H9 (cell line): ENCODE measurements around the gene STAC. TPM values are rescaled to one million over a fixed set of nuclear protein-coding genes. Genes with fewer than 3 reads are reported as not detected.

Experiments used
- DNase-seq: peaks from one replicate; pipeline ENCODE4 v3.0.0-alpha.2; 2017
- H2AFZ ChIP-seq: one replicate; pipeline ENCODE4 v1.6.1; 2013; ENCODE audit warnings: mild to moderate bottlenecking, low read length, control low read depth, moderate library complexity
- H2AK5ac ChIP-seq: 2 replicates; pipeline ENCODE4 v1.6.1; 2013; ENCODE audit warnings: low read length, control low read depth, mixed read lengths; ENCODE audit not compliant: insufficient read length
- H2BK120ac ChIP-seq: one replicate; pipeline ENCODE4 v1.6.1; 2013; ENCODE audit warnings: low read depth, mild to moderate bottlenecking, low read length, control low read depth, inconsistent platforms; ENCODE audit not compliant: poor library complexity, severe bottlenecking
- H2BK12ac ChIP-seq: 2 replicates; pipeline ENCODE4 v1.6.1; 2013; ENCODE audit warnings: low read length, control low read depth, mixed read lengths, low read depth; ENCODE audit not compliant: insufficient read length
- H2BK15ac ChIP-seq: 2 replicates; pipeline ENCODE4 v1.6.1; 2013; ENCODE audit warnings: low read depth, low read length, control low read depth
- H2BK20ac ChIP-seq: one replicate; pipeline ENCODE4 v1.6.1; 2013; ENCODE audit warnings: low read depth, mild to moderate bottlenecking, low read length, control low read depth, inconsistent platforms; ENCODE audit not compliant: poor library complexity, severe bottlenecking
- H2BK5ac ChIP-seq: 2 replicates; pipeline ENCODE4 v1.6.1; 2013; ENCODE audit warnings: low read length, control low read depth, mixed read lengths; ENCODE audit not compliant: insufficient read length
- H3K14ac ChIP-seq: 2 replicates; pipeline ENCODE4 v1.6.1; 2013; ENCODE audit warnings: low read length, control low read depth; ENCODE audit not compliant: insufficient read depth
- H3K18ac ChIP-seq: 2 replicates; pipeline ENCODE4 v1.6.1; 2013; ENCODE audit warnings: low read depth, mild to moderate bottlenecking, mixed read lengths, low read length, control low read depth; ENCODE audit not compliant: insufficient read length
- H3K23ac ChIP-seq: 2 replicates; pipeline ENCODE4 v1.6.1; 2013; ENCODE audit warnings: low read length, control low read depth, mixed read lengths, low read depth; ENCODE audit not compliant: insufficient read length
- H3K23me2 ChIP-seq: 2 replicates; pipeline ENCODE4 v1.6.1; 2013; ENCODE audit warnings: low read depth, mild to moderate bottlenecking, mixed read lengths, low read length, control low read depth; ENCODE audit not compliant: insufficient read length, poor library complexity, severe bottlenecking
- H3K27ac ChIP-seq: 2 replicates; pipeline ENCODE4 v1.5.1; 2013; ENCODE audit warnings: low read length, control low read depth, mixed read lengths, low read depth; ENCODE audit not compliant: insufficient read length
- H3K27me3 ChIP-seq: 2 replicates; pipeline ENCODE4 v1.6.1; 2013; ENCODE audit warnings: low read length, control low read depth, inconsistent platforms; ENCODE audit not compliant: insufficient read depth
- H3K4ac ChIP-seq: 2 replicates; pipeline ENCODE4 v1.6.1; 2013; ENCODE audit warnings: low read depth, mild to moderate bottlenecking, control low read depth, inconsistent platforms, low read length, moderate library complexity
- H3K4me1 ChIP-seq: 2 replicates; pipeline ENCODE4 v1.6.1; 2013; ENCODE audit warnings: low read length, control low read depth, inconsistent platforms; ENCODE audit not compliant: insufficient read depth
- H3K4me2 ChIP-seq: 2 replicates; pipeline ENCODE4 v1.6.1; 2013; ENCODE audit warnings: low read length, control low read depth, mixed read lengths; ENCODE audit not compliant: insufficient read length, insufficient read depth
- H3K56ac ChIP-seq: 2 replicates; pipeline ENCODE4 v1.6.1; 2013; ENCODE audit warnings: low read depth, mild to moderate bottlenecking, mixed read lengths, low read length, control low read depth; ENCODE audit not compliant: insufficient read length
- H3K79me1 ChIP-seq: 2 replicates; pipeline ENCODE4 v1.6.1; 2013; ENCODE audit warnings: low read depth, mild to moderate bottlenecking, moderate library complexity, low read length, control low read depth, inconsistent platforms; ENCODE audit not compliant: insufficient read depth, poor library complexity, severe bottlenecking
- H3K79me2 ChIP-seq: 2 replicates; pipeline ENCODE4 v1.6.1; 2013; ENCODE audit warnings: low read length, control low read depth, inconsistent platforms; ENCODE audit not compliant: insufficient read depth
- H3K9ac ChIP-seq: 2 replicates; pipeline ENCODE4 v1.6.1; 2013; ENCODE audit warnings: low read length, control low read depth, mixed read lengths; ENCODE audit not compliant: insufficient read length; ENCODE audit errors: extremely low read depth
- H3K9me3 ChIP-seq: one replicate; pipeline ENCODE4 v1.6.1; 2013; ENCODE audit warnings: low read depth, low read length, inconsistent platforms; ENCODE audit not compliant: control insufficient read depth
- H3T11ph ChIP-seq: one replicate; pipeline ENCODE4 v1.6.1; 2013; ENCODE audit warnings: mild to moderate bottlenecking, low read length, control low read depth, inconsistent platforms
- H4K20me1 ChIP-seq: one replicate; pipeline ENCODE4 v1.6.1; 2013; ENCODE audit not compliant: control insufficient read depth, insufficient read length, insufficient read depth
- H4K5ac ChIP-seq: 2 replicates; pipeline ENCODE4 v1.6.1; 2013; ENCODE audit warnings: low read depth, mild to moderate bottlenecking, mixed read lengths, low read length, control low read depth; ENCODE audit not compliant: insufficient read length
- H4K8ac ChIP-seq: replicated peaks from 2 replicates; pipeline ENCODE4 v1.6.1; 2013; ENCODE audit warnings: low read length, control low read depth, mixed read lengths, low read depth; ENCODE audit not compliant: insufficient read length
- H4K91ac ChIP-seq: 2 replicates; pipeline ENCODE4 v1.6.1; 2013; ENCODE audit warnings: low read depth, mild to moderate bottlenecking, moderate library complexity, mixed read lengths, low read length, control low read depth; ENCODE audit not compliant: insufficient read length
- H3K27ac Mint-ChIP-seq, 3 experiments: 2 replicates in 2 of 3; 3 replicates in 1 of 3; pipeline ENCODE4 v1.8.0; 2020 to 2021; ENCODE audit warnings: mixed read lengths in 3 of 3, mild to moderate bottlenecking in 1 of 3, moderate library complexity in 1 of 3
- H3K27me3 Mint-ChIP-seq: 2 replicates; pipeline ENCODE4 v1.8.0; 2021; ENCODE audit warnings: low read depth, mild to moderate bottlenecking, moderate library complexity, mixed read lengths
- H3K36me3 Mint-ChIP-seq, 3 experiments: 2 replicates in 2 of 3; 3 replicates in 1 of 3; pipeline ENCODE4 v1.8.0; 2020 to 2021; ENCODE audit warnings: low read depth in 3 of 3, mixed read lengths in 3 of 3; ENCODE audit not compliant: insufficient read depth in 1 of 3
- H3K4me1 Mint-ChIP-seq, 2 experiments: 2 replicates each; pipeline ENCODE4 v1.8.0; 2020; ENCODE audit warnings: mixed read lengths in 2 of 2
- H3K4me3 Mint-ChIP-seq, 2 experiments: 2 replicates in 1 of 2; 3 replicates in 1 of 2; pipeline ENCODE4 v1.8.0; 2020 to 2021; ENCODE audit warnings: mild to moderate bottlenecking in 2 of 2, mixed read lengths in 2 of 2, moderate library complexity in 1 of 2
- H3K9me3 Mint-ChIP-seq, 2 experiments: 2 replicates in 1 of 2; 3 replicates in 1 of 2; pipeline ENCODE4 v1.8.0; 2020; ENCODE audit warnings: mild to moderate bottlenecking in 2 of 2, mixed read lengths in 2 of 2, moderate library complexity in 1 of 2
- CTCF ChIP-seq: fragments of 200-600 bp; sonication (generic); conservative IDR thresholded peaks from 3 replicates; pipeline ENCODE4 v1.8.0; 2021; ENCODE audit warnings: antibody characterized with exemption, mild to moderate bottlenecking
- total RNA-seq: library from RNA; stranded (reverse); gene quantifications from 2 replicates; pipeline ENCODE4 v1.2.1, GENCODE V29; 2021

Gene STAC
- total RNA-seq, 1 experiment from 2014 or later = 3.0 TPM

- H2BK15ac ChIP-seq = no peak overlapping the region
- H3K9ac ChIP-seq = no peak overlapping the region
- H3K9me3 ChIP-seq = no peaks in the 10 kb centered on the region
- no peak overlapping the region for H3K4ac ChIP-seq
- H3K27ac ChIP-seq = no peak overlapping the region
- DNase-seq = no peak
- H4K20me1 ChIP-seq = no peaks in the 10 kb centered on the region
- no peak overlapping the region for H4K5ac ChIP-seq
- H3K4me2 ChIP-seq = no peak overlapping the region
- no peak overlapping the region for H2BK20ac ChIP-seq
- no peaks in the 10 kb centered on the region for H3K23me2 ChIP-seq
- H3T11ph ChIP-seq = no peak overlapping the region
- 0 out of 2 replicates have a peak, but pooled peaks cover 2% of the 10 kb centered on the region for H3K79me2 ChIP-seq
- H3K4me1 ChIP-seq = no peaks in the 10 kb centered on the region
- no peaks in the 10 kb centered on the region for H3K9me3 Mint-ChIP-seq
- H3K14ac ChIP-seq = no peak overlapping the region
- H3K23ac ChIP-seq = no peak overlapping the region
- H3K36me3 Mint-ChIP-seq = peaks cover 0 to 3% (median 2%) of the 10 kb centered on the region in 3 experiments; a peak in 2 of 7 replicates
- no peak overlapping the region for H2BK120ac ChIP-seq
- H4K8ac ChIP-seq = no peak overlapping the region
- no peak overlapping the region for H2BK12ac ChIP-seq
- H3K4me3 Mint-ChIP-seq = no peak overlapping the region
- H4K91ac ChIP-seq = no peak overlapping the region
- no peaks in the 10 kb centered on the region for H3K79me1 ChIP-seq
- H2BK5ac ChIP-seq = no peak overlapping the region
- no peaks in the 10 kb centered on the region for H3K27me3 ChIP-seq
- no peak overlapping the region for H2AFZ ChIP-seq
- no peak for TF ChIP-seq CTCF
- 0 out of 4 replicates have a peak, but pooled peaks cover 0 to 1% of the 10 kb centered on the region in 2 experiments for H3K4me1 Mint-ChIP-seq
- no peak overlapping the region for H3K18ac ChIP-seq
- no peaks in the 10 kb centered on the region for H3K27me3 Mint-ChIP-seq
- H3K56ac ChIP-seq = no peak overlapping the region
- H2AK5ac ChIP-seq = no peak overlapping the region
- no peak overlapping the region for H3K27ac Mint-ChIP-seq
Observed at GRCh38 chr3:36394176-36394575, 13.9 kb downstream of the STAC start.
